ENCODE data around the gene TENM3.

Gene TENM3

DNA sequence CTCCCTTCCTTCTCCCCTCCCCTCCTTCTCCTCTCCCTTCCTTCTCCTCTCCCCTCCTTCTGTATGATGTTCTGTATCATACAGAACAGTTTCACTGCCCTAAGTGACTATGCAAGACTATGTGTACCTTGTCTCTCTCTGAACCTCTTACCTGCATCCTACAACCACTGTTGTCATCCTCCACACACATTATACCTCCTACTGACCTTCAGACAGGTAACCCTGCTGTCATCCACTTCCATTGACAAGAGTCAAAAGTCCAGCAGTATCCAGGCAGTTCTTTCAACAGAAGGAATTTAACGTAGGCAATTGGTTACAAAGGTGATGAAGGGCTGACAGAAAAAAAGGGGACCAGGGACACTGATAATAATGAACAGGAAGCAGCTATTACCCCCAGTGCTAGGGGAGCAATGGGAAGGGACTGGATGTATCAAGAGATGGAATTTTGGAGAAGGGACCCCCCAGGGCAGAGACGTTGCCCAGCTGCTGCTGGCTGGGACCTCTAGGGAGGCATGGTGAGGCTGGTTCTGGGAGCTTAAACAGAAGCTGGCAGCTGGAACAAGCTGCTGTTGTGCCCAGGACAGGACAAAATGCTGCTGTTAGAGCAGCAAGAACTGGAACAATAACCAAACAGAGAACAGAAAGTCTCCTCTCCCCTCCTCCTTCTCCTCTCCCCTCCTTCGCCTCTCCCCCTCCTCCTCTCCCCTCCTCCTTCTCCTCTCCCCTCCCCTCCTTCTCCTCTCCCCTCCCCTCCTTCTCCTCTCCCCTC, 589.3 kb downstream of the TENM3 start:
- Histone ChIP-seq H3K36me3 (ENCODE audit: control insufficient read depth, low read depth, low read length) (no peaks in the 10 kb centered on the region), H3K4me3 (ENCODE audit: low read length) (no peak overlapping the region), H3K9me3 (ENCODE audit: control insufficient read depth, low read depth, low read length) (no peaks in the 10 kb centered on the region), H3K27me3 (ENCODE audit: control insufficient read depth, insufficient read depth, low read length) (no peaks in the 10 kb centered on the region), H3K9ac (ENCODE audit: low read length) (no peak overlapping the region), H3K4me1 (ENCODE audit: control insufficient read depth, low read depth, low read length) (peaks cover 7% of the 10 kb centered on the region), H3K27ac (ENCODE audit: low read length) (no peak overlapping the region)

DNA sequence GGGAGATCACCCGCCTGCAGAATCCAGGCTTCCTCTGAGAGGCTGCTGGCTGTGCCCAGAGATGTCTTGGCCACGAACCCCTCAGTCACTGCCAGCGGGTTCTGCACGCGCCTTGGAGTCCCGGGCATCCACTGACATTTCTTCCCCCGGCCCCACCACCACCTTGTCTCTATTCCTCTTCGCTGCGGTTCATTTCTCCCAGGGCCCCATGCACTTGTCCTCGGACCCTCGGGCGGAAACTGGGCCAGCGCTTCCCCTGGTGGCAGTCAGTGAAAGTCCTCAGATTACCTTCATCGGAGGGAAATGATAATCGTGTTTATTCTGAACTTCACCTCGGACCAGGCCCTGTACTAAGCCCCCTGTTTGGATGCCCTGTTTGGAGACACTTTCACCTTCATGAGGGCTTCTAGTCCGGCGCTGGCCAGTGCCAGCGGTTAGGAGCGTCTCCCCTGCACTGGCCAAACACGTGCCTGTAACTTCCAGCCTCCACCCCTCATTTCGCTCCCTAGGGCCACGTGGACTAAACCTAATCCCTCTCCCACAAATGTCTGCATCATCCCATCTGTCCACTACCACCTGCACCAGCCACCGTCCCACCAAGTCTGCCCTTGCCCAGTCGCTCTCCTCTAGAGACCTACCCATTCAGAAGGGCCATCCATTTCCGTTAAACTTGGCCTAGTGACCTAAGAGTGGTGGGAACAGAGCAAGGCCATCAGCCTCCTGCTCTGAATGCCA, 592.0 kb downstream of the TENM3 start:
- no peak overlapping the region for H3K4me3 ChIP-seq (ENCODE audit: low read length)
- H3K27ac ChIP-seq (ENCODE audit: low read length) = no peak overlapping the region
- H3K27me3 ChIP-seq (ENCODE audit: control insufficient read depth, insufficient read depth, low read length) = no peaks in the 10 kb centered on the region
- H3K9ac ChIP-seq (ENCODE audit: low read length) = no peak overlapping the region
- H3K4me1 ChIP-seq (ENCODE audit: control insufficient read depth, low read depth, low read length) = no peaks in the 10 kb centered on the region
- no peaks in the 10 kb centered on the region for H3K36me3 ChIP-seq (ENCODE audit: control insufficient read depth, low read depth, low read length)
- H3K9me3 ChIP-seq (ENCODE audit: control insufficient read depth, low read depth, low read length) = no peaks in the 10 kb centered on the region

DNA sequence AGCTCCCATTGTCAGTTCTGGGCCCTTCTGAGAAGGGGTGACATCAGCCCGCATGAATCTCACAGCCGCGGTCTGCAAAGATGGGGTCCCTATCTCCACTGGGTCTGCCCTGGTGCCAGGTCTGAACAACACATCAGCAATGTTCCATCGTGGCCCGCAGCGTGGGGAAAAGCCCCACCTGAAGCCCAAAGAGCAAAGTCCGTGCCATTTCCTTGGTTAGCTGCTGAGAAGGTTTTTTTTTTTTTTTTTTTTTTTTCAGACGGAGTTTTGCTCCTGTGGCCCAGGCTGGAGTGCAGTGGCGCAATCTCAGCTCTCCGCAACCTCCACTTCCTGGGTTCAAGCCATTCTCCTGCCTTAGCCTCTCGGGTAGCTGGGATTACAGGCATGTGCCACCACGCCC, 594.6 kb downstream of the TENM3 start:
- H3K27ac ChIP-seq (ENCODE audit: low read length) = no peak overlapping the region
- H3K36me3 ChIP-seq (ENCODE audit: control insufficient read depth, low read depth, low read length) = no peaks in the 10 kb centered on the region
- no peaks in the 10 kb centered on the region for H3K4me1 ChIP-seq (ENCODE audit: control insufficient read depth, low read depth, low read length)
- no peaks in the 10 kb centered on the region for H3K9me3 ChIP-seq (ENCODE audit: control insufficient read depth, low read depth, low read length)
- H3K9ac ChIP-seq (ENCODE audit: low read length) = no peak overlapping the region
- H3K27me3 ChIP-seq (ENCODE audit: control insufficient read depth, insufficient read depth, low read length) = no peaks in the 10 kb centered on the region
- no peak overlapping the region for H3K4me3 ChIP-seq (ENCODE audit: low read length)

DNA sequence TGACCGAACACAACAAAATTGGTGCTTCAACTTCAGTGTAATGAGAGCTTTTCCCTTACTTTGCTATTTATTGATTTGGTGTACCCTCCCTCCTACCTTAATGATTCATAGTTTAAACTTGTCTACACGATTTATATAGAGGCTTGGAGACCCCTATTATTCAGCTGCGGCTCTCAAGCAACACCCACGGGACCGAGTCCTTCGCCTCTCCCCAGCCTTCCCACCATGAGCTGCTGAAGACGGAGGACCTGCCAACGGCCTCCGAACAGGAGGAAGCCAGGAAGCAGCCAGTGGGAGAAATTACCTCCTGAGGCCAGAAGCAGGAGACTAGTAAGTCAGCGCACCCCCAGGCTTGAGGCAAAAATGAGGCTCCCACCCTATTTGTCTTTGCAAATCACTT, 595.3 kb downstream of the TENM3 start:
- H3K27ac ChIP-seq (ENCODE audit: low read length) = no peak overlapping the region
- no peak overlapping the region for H3K9ac ChIP-seq (ENCODE audit: low read length)
- no peaks in the 10 kb centered on the region for H3K27me3 ChIP-seq (ENCODE audit: control insufficient read depth, insufficient read depth, low read length)
- H3K9me3 ChIP-seq (ENCODE audit: control insufficient read depth, low read depth, low read length) = no peaks in the 10 kb centered on the region
- H3K4me3 ChIP-seq (ENCODE audit: low read length) = no peak overlapping the region
- no peaks in the 10 kb centered on the region for H3K36me3 ChIP-seq (ENCODE audit: control insufficient read depth, low read depth, low read length)
- no peaks in the 10 kb centered on the region for H3K4me1 ChIP-seq (ENCODE audit: control insufficient read depth, low read depth, low read length)

DNA sequence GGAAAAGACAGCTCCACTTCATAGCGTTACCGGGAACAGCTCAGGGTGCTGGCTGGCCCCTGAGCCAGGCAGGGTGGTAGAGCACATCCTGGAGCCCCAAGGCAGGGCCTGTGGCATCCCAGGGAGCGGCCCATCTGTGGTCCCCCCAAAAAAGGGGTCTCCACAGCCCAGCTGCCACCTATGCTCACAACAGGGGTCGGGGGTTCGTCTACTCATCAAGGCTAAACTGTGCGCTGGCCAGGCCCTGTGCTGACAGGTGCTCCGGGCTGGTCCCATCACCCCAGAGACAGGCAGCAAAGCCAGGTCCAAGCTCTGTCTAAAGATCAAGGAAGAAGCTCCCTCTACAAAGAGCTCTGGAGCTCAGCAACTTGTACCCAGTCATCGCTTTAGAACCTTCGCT, 596.1 kb downstream of the TENM3 start:
- H3K27ac ChIP-seq (ENCODE audit: low read length) = no peak overlapping the region
- no peaks in the 10 kb centered on the region for H3K9me3 ChIP-seq (ENCODE audit: control insufficient read depth, low read depth, low read length)
- H3K4me3 ChIP-seq (ENCODE audit: low read length) = no peak overlapping the region
- H3K27me3 ChIP-seq (ENCODE audit: control insufficient read depth, insufficient read depth, low read length) = no peaks in the 10 kb centered on the region
- no peaks in the 10 kb centered on the region for H3K4me1 ChIP-seq (ENCODE audit: control insufficient read depth, low read depth, low read length)
- H3K36me3 ChIP-seq (ENCODE audit: control insufficient read depth, low read depth, low read length) = no peaks in the 10 kb centered on the region
- H3K9ac ChIP-seq (ENCODE audit: low read length) = no peak overlapping the region

DNA sequence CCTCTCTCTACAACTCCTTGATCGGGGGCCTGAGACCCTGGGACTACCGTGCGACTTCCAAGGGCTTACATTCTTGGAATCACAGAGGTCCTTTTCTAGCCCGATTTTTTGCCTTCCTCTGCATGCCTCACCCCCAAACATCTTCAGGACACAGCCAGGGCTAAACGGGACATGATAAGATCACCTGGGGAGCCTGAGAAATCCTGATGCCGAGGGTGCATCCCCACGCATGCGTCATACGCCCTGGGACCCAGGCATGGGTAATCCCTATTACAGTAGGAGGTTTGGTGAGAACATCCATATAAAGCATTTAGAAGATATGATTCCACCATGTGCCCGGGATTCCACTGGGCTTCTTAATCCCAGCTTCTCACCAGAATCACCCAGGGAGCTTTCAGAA, 596.9 kb downstream of the TENM3 start:
- Histone ChIP-seq H3K36me3 (ENCODE audit: control insufficient read depth, low read depth, low read length) (no peaks in the 10 kb centered on the region), H3K4me3 (ENCODE audit: low read length) (no peak overlapping the region), H3K9me3 (ENCODE audit: control insufficient read depth, low read depth, low read length) (no peaks in the 10 kb centered on the region), H3K9ac (ENCODE audit: low read length) (no peak overlapping the region), H3K4me1 (ENCODE audit: control insufficient read depth, low read depth, low read length) (no peaks in the 10 kb centered on the region), H3K27ac (ENCODE audit: low read length) (no peak overlapping the region), H3K27me3 (ENCODE audit: control insufficient read depth, insufficient read depth, low read length) (no peaks in the 10 kb centered on the region)

DNA sequence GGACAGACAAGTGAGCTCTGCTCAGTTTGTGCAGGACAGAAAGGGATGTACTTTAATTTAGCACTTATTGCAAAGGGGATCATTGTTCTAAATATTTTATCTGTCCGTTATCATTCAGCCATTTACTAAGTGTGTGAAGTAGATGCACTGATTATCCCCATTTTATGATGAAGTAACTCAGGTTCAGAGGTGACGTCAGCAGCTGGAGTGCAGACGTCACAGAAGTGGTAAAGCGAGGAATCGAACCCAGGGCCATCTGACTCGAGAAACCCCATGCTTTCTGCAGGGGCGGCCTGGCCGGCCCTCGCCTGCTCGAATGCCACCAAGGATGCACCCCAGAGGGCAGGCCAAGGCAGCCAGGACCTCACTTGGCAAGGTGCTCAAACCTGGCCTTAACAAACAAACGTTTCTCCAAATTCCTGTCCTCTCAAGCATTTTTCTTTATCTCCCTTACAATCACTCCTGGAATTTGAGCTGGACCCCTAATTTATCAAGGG, 599.0 kb downstream of the TENM3 start:
- Histone ChIP-seq H3K9me3 (ENCODE audit: control insufficient read depth, low read depth, low read length) (no peaks in the 10 kb centered on the region), H3K4me3 (ENCODE audit: low read length) (no peak overlapping the region), H3K27me3 (ENCODE audit: control insufficient read depth, insufficient read depth, low read length) (no peaks in the 10 kb centered on the region), H3K9ac (ENCODE audit: low read length) (no peak overlapping the region), H3K27ac (ENCODE audit: low read length) (no peak overlapping the region), H3K4me1 (ENCODE audit: control insufficient read depth, low read depth, low read length) (no peaks in the 10 kb centered on the region), H3K36me3 (ENCODE audit: control insufficient read depth, low read depth, low read length) (no peaks in the 10 kb centered on the region)

DNA sequence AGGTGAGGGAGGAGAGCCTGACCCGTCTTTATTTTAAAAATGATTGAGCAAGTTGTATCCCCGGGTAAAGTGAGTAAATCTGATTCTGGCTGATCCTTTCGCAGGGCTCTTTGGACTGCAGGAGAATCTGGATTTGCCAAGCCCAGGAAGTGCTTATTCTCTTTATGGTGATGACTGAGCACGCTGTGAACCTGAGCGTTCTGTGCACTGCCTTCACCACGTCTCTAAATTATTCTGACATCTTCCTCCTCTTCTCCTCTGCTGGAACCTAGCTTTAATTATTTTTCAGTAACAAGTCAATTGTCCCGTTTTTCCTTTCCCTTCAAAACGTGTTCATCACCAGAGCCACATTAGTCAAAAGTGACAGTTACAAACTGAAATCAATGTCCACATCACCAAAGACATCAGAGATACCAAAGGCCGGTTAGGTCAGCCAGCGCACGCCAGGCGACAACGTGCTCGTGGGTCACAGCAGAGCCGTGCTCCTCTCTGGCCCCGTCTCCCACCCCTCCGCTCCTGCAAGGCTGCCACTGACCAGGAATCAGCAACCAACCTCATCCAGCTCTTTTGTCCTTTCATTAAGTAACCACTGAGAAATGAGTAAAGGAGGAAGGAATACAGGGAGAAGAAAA, 599.7 kb downstream of the TENM3 start:
- Histone ChIP-seq H3K9ac (ENCODE audit: low read length) (no peak overlapping the region), H3K9me3 (ENCODE audit: control insufficient read depth, low read depth, low read length) (no peaks in the 10 kb centered on the region), H3K4me1 (ENCODE audit: control insufficient read depth, low read depth, low read length) (no peaks in the 10 kb centered on the region), H3K36me3 (ENCODE audit: control insufficient read depth, low read depth, low read length) (no peaks in the 10 kb centered on the region), H3K27ac (ENCODE audit: low read length) (no peak overlapping the region), H3K27me3 (ENCODE audit: control insufficient read depth, insufficient read depth, low read length) (no peaks in the 10 kb centered on the region), H3K4me3 (ENCODE audit: low read length) (no peak overlapping the region)

DNA sequence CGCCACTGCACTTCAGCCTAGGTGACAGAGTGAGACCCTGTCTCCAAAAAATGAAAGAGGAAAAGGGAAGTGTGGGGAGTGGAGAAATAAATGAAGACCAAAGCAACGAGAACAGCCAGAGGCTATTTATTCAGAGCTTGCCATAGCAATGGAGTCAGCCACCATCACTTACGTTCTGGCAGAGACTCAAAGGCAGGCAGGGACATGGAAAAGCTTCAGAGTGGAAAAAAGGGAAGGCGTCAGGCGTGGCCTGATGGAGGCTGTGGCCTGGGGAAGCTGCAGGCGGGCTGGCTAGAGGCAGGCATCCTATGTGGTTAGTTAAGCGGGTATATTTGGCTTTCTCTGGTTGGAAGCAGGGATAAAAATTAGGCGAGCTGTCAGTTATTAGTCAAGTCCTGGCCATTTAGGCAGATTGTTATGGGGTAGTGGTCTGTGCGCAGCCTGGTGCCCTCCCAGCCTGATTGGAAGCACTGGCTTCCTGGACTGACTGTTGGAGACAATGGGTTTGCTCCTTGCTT, 600.7 kb downstream of the TENM3 start:
- H3K27me3 ChIP-seq (ENCODE audit: control insufficient read depth, insufficient read depth, low read length) = no peaks in the 10 kb centered on the region
- H3K36me3 ChIP-seq (ENCODE audit: control insufficient read depth, low read depth, low read length) = no peaks in the 10 kb centered on the region
- H3K27ac ChIP-seq (ENCODE audit: low read length) = no peak overlapping the region
- no peak overlapping the region for H3K4me3 ChIP-seq (ENCODE audit: low read length)
- no peaks in the 10 kb centered on the region for H3K4me1 ChIP-seq (ENCODE audit: control insufficient read depth, low read depth, low read length)
- H3K9ac ChIP-seq (ENCODE audit: low read length) = no peak overlapping the region
- no peaks in the 10 kb centered on the region for H3K9me3 ChIP-seq (ENCODE audit: control insufficient read depth, low read depth, low read length)

DNA sequence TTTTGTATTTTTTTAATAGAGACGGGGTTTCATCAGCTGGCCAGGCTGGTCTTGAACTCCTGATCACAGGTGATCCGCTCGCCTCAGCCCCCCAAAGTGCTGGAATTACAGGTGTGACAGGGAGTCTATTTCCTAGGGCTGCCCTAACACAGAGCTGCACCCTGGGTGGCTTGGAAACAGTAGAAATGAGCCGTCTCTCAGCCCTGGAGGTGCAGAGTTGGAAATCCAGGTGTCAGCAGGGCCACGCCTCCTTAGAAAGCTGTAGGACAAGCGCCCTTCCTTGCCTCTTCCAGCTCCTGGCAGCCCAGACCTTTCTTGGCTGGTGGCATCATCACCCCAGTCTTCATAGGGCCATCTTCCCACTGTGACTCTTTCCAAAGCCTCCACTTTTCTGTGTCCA, 602.4 kb downstream of the TENM3 start:
- Histone ChIP-seq H3K27me3 (ENCODE audit: control insufficient read depth, insufficient read depth, low read length) (no peaks in the 10 kb centered on the region), H3K4me1 (ENCODE audit: control insufficient read depth, low read depth, low read length) (no peaks in the 10 kb centered on the region), H3K36me3 (ENCODE audit: control insufficient read depth, low read depth, low read length) (no peaks in the 10 kb centered on the region), H3K27ac (ENCODE audit: low read length) (no peak overlapping the region), H3K9ac (ENCODE audit: low read length) (no peak overlapping the region), H3K4me3 (ENCODE audit: low read length) (no peak overlapping the region), H3K9me3 (ENCODE audit: control insufficient read depth, low read depth, low read length) (no peaks in the 10 kb centered on the region)

DNA sequence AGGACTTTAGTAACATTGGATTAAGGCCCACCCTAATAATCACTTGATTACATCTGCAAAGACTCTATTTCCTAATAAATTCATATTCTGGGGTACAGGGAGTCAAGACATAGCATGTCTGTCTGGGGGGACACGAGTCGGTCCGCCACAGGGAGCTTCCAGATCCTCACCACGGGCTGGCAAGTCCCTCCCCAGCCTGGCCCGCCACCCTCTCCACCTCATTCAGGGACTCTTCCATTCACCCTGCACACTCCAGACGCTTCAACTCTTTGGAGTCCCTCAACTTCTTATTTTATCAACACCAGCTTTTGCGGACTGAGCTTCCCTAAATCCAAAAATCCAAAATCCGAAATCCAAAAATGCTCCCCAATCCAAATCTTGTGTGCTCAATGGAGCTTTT, 602.8 kb downstream of the TENM3 start:
- H3K4me1 ChIP-seq (ENCODE audit: control insufficient read depth, low read depth, low read length) = no peaks in the 10 kb centered on the region
- no peaks in the 10 kb centered on the region for H3K27me3 ChIP-seq (ENCODE audit: control insufficient read depth, insufficient read depth, low read length)
- no peak overlapping the region for H3K9ac ChIP-seq (ENCODE audit: low read length)
- no peaks in the 10 kb centered on the region for H3K36me3 ChIP-seq (ENCODE audit: control insufficient read depth, low read depth, low read length)
- H3K4me3 ChIP-seq (ENCODE audit: low read length) = no peak overlapping the region
- H3K27ac ChIP-seq (ENCODE audit: low read length) = no peak overlapping the region
- no peaks in the 10 kb centered on the region for H3K9me3 ChIP-seq (ENCODE audit: control insufficient read depth, low read depth, low read length)
